Psoas muscle (tissue), 8 donors: ENCODE measurements around the gene UBE2H. TPM values are rescaled to one million over a fixed set of nuclear protein-coding genes. Genes with fewer than 3 reads are reported as not detected.

ENCODE experiments used
- ATAC-seq, 4 donors: fragments of 200-7000 bp; cut with Tn5 transposase; one replicate each; pipeline ENCODE4 v1.9.1; 2020; ENCODE audit warnings: moderate library complexity in 3 of 4, mild to moderate bottlenecking in 2 of 4
- DNase-seq, 2 donors: peaks; one replicate each; pipeline ENCODE4 v3.0.0-alpha.2; 2020
- H3K27ac ChIP-seq: fragments of 200-600 bp; one replicate; pipeline ENCODE4 v1.8.0; 2022
- H3K27me3 ChIP-seq, 3 donors: fragments of 200-600 bp in 1 of 3; one replicate each; pipeline versions ENCODE4 v1.6.1 to v1.8.0; 2013 to 2022; ENCODE audit warnings: low read length in 2 of 3, mild to moderate bottlenecking in 2 of 3, moderate library complexity in 1 of 3; ENCODE audit not compliant: insufficient read depth in 3 of 3
- H3K36me3 ChIP-seq, 2 donors: fragments of 200-600 bp in 1 of 2; one replicate each; pipeline versions ENCODE4 v1.6.1 to v1.8.0; 2013 to 2022; ENCODE audit warnings: low read depth in 1 of 2, mild to moderate bottlenecking in 1 of 2, moderate library complexity in 1 of 2; ENCODE audit not compliant: insufficient read depth in 1 of 2
- H3K4me1 ChIP-seq: fragments of 200-600 bp; one replicate; pipeline ENCODE4 v1.8.0; 2022
- H3K4me3 ChIP-seq: fragments of 200-600 bp; one replicate; pipeline ENCODE4 v1.8.0; 2022; ENCODE audit warnings: mild to moderate bottlenecking
- H3K9me3 ChIP-seq: fragments of 200-600 bp; one replicate; pipeline ENCODE4 v1.8.0; 2022
- CTCF ChIP-seq: fragments of 200-600 bp; IDR thresholded peaks from one replicate; pipeline ENCODE4 v1.8.0; 2022; ENCODE audit warnings: antibody characterized with exemption
- WGBS, 3 donors: extraction: QIAGEN DNeasy Blood & Tissue Kit; methylation state at CpG; one replicate each; pipeline versions ENCODE4 v1.1.6 to v1.1.7; 2013; 5-methylcytosine and 5-hydroxymethylcytosine counted together
- intact Hi-C, 2 donors: fragments of 100-400 bp; cut with DNase I; formaldehyde crosslinking; loops; one replicate each; pipeline versions ENCODE4 v1.11.0 to v1.14.2; 2022
- polyA plus RNA-seq, 3 donors: library from polyadenylated mRNA; stranded (reverse); fragments of 200-250 nt; gene quantifications; one replicate each; pipeline ENCODE4 v1.2.3, GENCODE V29; 2013
- total RNA-seq, 4 donors: library from RNA; stranded (reverse); fragmentation: NEBNext Ultra II Directional in 2 of 4; extraction: Animal tissue kit (Norgen Biotek cat#: 25700) in 2 of 4; gene quantifications; one replicate each; pipeline versions ENCODE4 v1.2.1 to v1.2.4, GENCODE V29; 2021 to 2023
- donor health status: healthy with polysubstance abuse.
- donor health status: DM: no; HTN: no; CAD: no; lungs with moderate emphysema.
- donor health status: Bipolar disorder and iron deficiency.
- donor health status: healthy.
- donor health status: DM: yes; HTN: yes; CAD: no.
- donor health status: DM: no; HTN: no; CAD: no.
- donor health status: DM: no; HTN: no; CAD: no.
- donor health status: DM: yes; HTN: yes; CAD: no.

Gene UBE2H
- total and polyA plus RNA-seq, 7 donors: 17.3 to 115 (median 77.3) TPM

GRCh38 chr7:129843978-129844840, 108.6 kb downstream of the UBE2H start:
- 71 to 75% (median 73%) methylated on average over 7 of the region's 7 CpGs for WGBS, 3 donors
- peak overlapping the region; percentile 58 for H3K27ac ChIP-seq

GRCh38 chr7:129843365-129843898, 109.3 kb downstream of the UBE2H start:
- intact Hi-C loops: no loop called here
- Histone ChIP-seq H3K27me3 (no peaks in the 10 kb centered on the region), H3K9me3 (no peaks in the 10 kb centered on the region), H3K27ac (peak overlapping the region; percentile 58), H3K4me1 (peaks cover 73% of the 10 kb centered on the region), H3K4me3 (no peak overlapping the region), H3K36me3 (peaks cover 0 to 10% of the 10 kb centered on the region in 2 donors)
- ATAC-seq (no peak), DNase-seq (no peak)
- 76 to 80% (median 77%) methylated on average over 12 of the region's 12 CpGs for WGBS, 3 donors
- TF ChIP-seq CTCF: no peak

More at GRCh38 chr7:129843978-129844840, 108.6 kb downstream of the UBE2H start:
- Histone ChIP-seq H3K4me3 (no peak overlapping the region), H3K9me3 (no peaks in the 10 kb centered on the region), H3K36me3 (peaks cover 0 to 3% of the 10 kb centered on the region in 2 donors), H3K4me1 (peaks cover 74% of the 10 kb centered on the region), H3K27me3 (no peaks in the 10 kb centered on the region)
- TF ChIP-seq CTCF: no peak
- ATAC-seq (no peak), DNase-seq (no peak)
- intact Hi-C loops: no loop called here

DNA sequence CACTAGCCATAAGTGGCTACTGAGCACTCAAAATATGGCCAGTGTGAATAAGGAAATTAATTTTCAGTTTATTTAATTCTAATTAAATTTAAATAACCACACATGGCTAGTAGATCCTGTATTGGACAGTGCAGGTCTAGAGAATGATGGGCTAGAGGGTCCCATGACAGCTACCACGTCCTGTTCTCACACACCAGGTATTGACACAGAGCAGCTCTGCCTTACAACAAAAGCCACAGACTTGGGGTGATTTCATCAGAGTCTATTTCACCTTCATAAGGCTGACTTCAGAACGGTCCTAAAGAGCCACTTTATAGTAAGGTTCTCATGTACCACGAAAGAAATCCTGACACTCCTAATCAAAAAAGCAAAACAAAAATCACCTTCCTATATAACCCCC, 111.3 kb downstream of the UBE2H start:
- DNase-seq (no peak), ATAC-seq (peak; percentile 34 to 67 (median 46))
- H3K36me3 ChIP-seq: peaks cover 0 to 28% of the 10 kb centered on the region in 2 donors
- H3K4me3 ChIP-seq: no peak overlapping the region
- H3K27ac ChIP-seq: peak overlapping the region; percentile 23
- no peaks in the 10 kb centered on the region for H3K9me3 ChIP-seq
- intact Hi-C loops: no loop called here
- WGBS, 3 donors: 74 to 92% (median 82%) methylated on average over 3 of the region's 3 CpGs
- H3K4me1 ChIP-seq: peaks cover 59% of the 10 kb centered on the region
- TF ChIP-seq CTCF: no peak
- no peaks in the 10 kb centered on the region for H3K27me3 ChIP-seq

DNA sequence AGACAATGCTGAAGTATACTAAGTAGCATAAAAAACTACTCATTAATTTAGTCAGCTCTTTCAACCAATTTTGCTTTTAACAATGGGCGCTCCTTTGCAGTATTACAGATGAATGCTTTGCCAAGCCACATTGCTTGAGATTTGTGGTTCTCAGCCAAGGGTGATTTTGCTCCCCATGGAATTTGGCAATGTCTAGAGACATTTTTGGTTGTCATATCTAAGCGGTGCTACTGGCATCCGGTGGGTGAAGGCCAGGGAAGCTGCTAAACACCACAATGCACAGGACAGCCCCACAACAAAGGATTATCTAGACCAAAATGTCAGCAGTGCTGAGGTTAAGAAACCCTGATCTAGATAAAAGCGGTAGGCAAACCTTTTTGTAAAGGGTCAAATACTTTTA, 112.0 kb downstream of the UBE2H start:
- DNase-seq: no peak
- no peak for TF ChIP-seq CTCF
- intact Hi-C loops: no loop called here
- H3K9me3 ChIP-seq: no peaks in the 10 kb centered on the region
- ATAC-seq: peak in 2 of 4 donors; percentile 36 to 42
- 37 to 44% (median 38%) methylated on average over 4 of the region's 4 CpGs for WGBS, 3 donors
- H3K4me1 ChIP-seq: peaks cover 51% of the 10 kb centered on the region
- H3K36me3 ChIP-seq: peaks cover 0 to 34% of the 10 kb centered on the region in 2 donors
- H3K27me3 ChIP-seq: no peaks in the 10 kb centered on the region
- peak overlapping the region; percentile 23 for H3K27ac ChIP-seq
- no peak overlapping the region for H3K4me3 ChIP-seq
